GM12878 (cell line): ENCODE measurements around the gene WEE2. TPM values are rescaled to one million over a fixed set of nuclear protein-coding genes. Genes with fewer than 3 reads are reported as not detected.
"Not testable (repeated sequence)": the region's sequence is repeated elsewhere in the genome, so short reads cannot be mapped to it uniquely, and the experiment has no call there.

Experiments used
- ATAC-seq: fragments of 200-7000 bp; cut with Tn5 transposase; 3 replicates; pipeline ENCODE4 v1.9.1; 2020; ENCODE audit warnings: mild to moderate bottlenecking, moderate library complexity
- BruUV-seq: library from RNA; stranded (reverse); fragments of 400-500 nt; replicated peaks from 2 replicates; lab custom pipeline; 2021; lab: Mats Ljungman, UMichigan
- CTCF ChIA-PET: fragments of 300-600 bp; sonication (Branson Sonifier 250); formaldehyde crosslinking; extraction: SDS; loops from one replicate; lab custom pipeline; 2021; ENCODE audit warnings: inconsistent platforms; lab: Yijun Ruan, JAX
- POLR2A ChIA-PET: fragments of 350-600 bp; formaldehyde crosslinking; extraction: SDS; loops from one replicate; lab custom pipeline; 2021; ENCODE audit warnings: inconsistent platforms; lab: Charles Lee
- RAD21 ChIA-PET: fragments of 300-600 bp; sonication (Branson Sonifier 250); formaldehyde crosslinking; loops from one replicate; lab custom pipeline; 2023; ENCODE audit warnings: antibody characterized with exemption; ENCODE audit not compliant: unreplicated experiment; lab: Charles Lee
- SMC1A ChIA-PET: fragments of 300-600 bp; sonication (Branson Sonifier 250); formaldehyde crosslinking; loops from one replicate; lab custom pipeline; 2023; ENCODE audit not compliant: unreplicated experiment, uncharacterized antibody; lab: Charles Lee
- DNase-seq: peaks from one replicate; pipeline ENCODE4 v3.0.0-alpha.2; 2011; ENCODE audit warnings: low read depth, low spot score
- FAIRE-seq: peaks from 3 replicates; lab custom pipeline; 2011; peaks lifted over from hg19 to GRCh38; lab: Jason Lieb, UNC
- H2AFZ ChIP-seq: 2 replicates; pipeline ENCODE4 v1.6.0; 2011; ENCODE audit warnings: low read depth, low read length, control low read depth; ENCODE audit not compliant: control insufficient read depth
- H3K27ac ChIP-seq: 2 replicates; pipeline ENCODE4 v1.5.1; 2011; ENCODE audit warnings: control low read depth; ENCODE audit not compliant: control insufficient read depth, insufficient read depth
- H3K27me3 ChIP-seq, 2 experiments: replicated peaks in 1 of 2; 2 replicates each; pipeline versions ENCODE4 v1.6.0 to v1.6.1; 2011; ENCODE audit warnings: low read length in 1 of 2; ENCODE audit not compliant: control insufficient read depth in 2 of 2, insufficient read depth in 2 of 2
- H3K36me3 ChIP-seq, 2 experiments: 2 replicates each; pipeline ENCODE4 v1.5.1; 2011; ENCODE audit warnings: low read length in 1 of 2; ENCODE audit not compliant: control insufficient read depth in 2 of 2, insufficient read depth in 2 of 2
- H3K4me1 ChIP-seq: 2 replicates; pipeline ENCODE4 v1.6.1; 2011; ENCODE audit warnings: mild to moderate bottlenecking, low read length, moderate library complexity, mixed read lengths; ENCODE audit not compliant: control insufficient read depth, insufficient read depth
- H3K4me2 ChIP-seq: 2 replicates; pipeline ENCODE4 v1.6.0; 2011; ENCODE audit warnings: control low read depth; ENCODE audit not compliant: control insufficient read depth, insufficient read depth
- H3K4me3 ChIP-seq: fragments of 200-600 bp; sonication (generic); 2 replicates; pipeline ENCODE4 v1.5.1; 2016
- H3K79me2 ChIP-seq: 2 replicates; pipeline ENCODE4 v1.6.0; 2011; ENCODE audit warnings: low read length; ENCODE audit not compliant: control insufficient read depth, insufficient read depth
- H3K9ac ChIP-seq: 2 replicates; pipeline ENCODE4 v1.8.0; 2011; ENCODE audit warnings: low read length, control low read depth, mixed read lengths; ENCODE audit not compliant: control insufficient read depth, insufficient read depth
- H3K9me3 ChIP-seq: replicated peaks from 3 replicates; pipeline ENCODE4 v1.5.1; 2011; ENCODE audit warnings: mild to moderate bottlenecking, low read length; ENCODE audit not compliant: control insufficient read depth, insufficient read depth
- H4K20me1 ChIP-seq: 2 replicates; pipeline ENCODE4 v1.6.0; 2011; ENCODE audit not compliant: control insufficient read depth, insufficient read depth
- ASH2L ChIP-seq: fragments of 300-600, 200-600 bp; sonication (generic); IDR thresholded peaks from 2 replicates; pipeline ENCODE4 v1.6.1; 2017; ENCODE audit warnings: low read depth, mild to moderate bottlenecking, borderline replicate concordance
- CUX1 ChIP-seq: IDR thresholded peaks from 2 replicates; pipeline ENCODE4 v1.6.1; 2012; ENCODE audit warnings: improper control_type of control experiment, low read depth, low read length; ENCODE audit not compliant: insufficient replicate concordance
- FOS ChIP-seq: IDR thresholded peaks from 3 replicates; pipeline ENCODE4 v1.6.1; 2011; ENCODE audit warnings: borderline replicate concordance; ENCODE audit not compliant: insufficient read length; ENCODE audit errors: extremely low read depth
- HDAC2 ChIP-seq: fragments of 200-600 bp; sonication (generic); IDR thresholded peaks from 2 replicates; pipeline ENCODE4 v1.6.1; 2017
- RBBP5 ChIP-seq: fragments of 200-600 bp; sonication (generic); conservative IDR thresholded peaks from 2 replicates; pipeline ENCODE4 v1.6.1; 2016
- STAT3 ChIP-seq: IDR thresholded peaks from 2 replicates; pipeline ENCODE4 v1.6.1; 2011; ENCODE audit warnings: low read depth, low read length, improper control_type of control experiment
- WGBS: methylation state at CpG from one replicate; pipeline ENCODE4 v1.1.6; 2016; ENCODE audit warnings: low lambda C conversion rate; ENCODE audit not compliant: insufficient replicate concordance, insufficient coverage; ENCODE audit errors: missing lambda C conversion rate; 5-methylcytosine and 5-hydroxymethylcytosine counted together
- in situ Hi-C: fragments of 300-500 bp; cut with MboI; formaldehyde crosslinking; loops from 9 replicates; pipeline ENCODE4 v1.14.3; 2018; ENCODE audit warnings: mixed read lengths
- intact Hi-C: fragments of 100-400 bp; cut with micrococcal nuclease; formaldehyde crosslinking; loops from one replicate; pipeline ENCODE4 v1.14.2; 2022; ENCODE audit not compliant: unreplicated experiment
- polyA plus RNA-seq, 11 experiments: library from polyadenylated mRNA; depleted of rRNA in 4 of 11; unstranded in 6 of 11; stranded (reverse) in 5 of 11; fragments of >200 nt; fragmentation: Nextera tagmentation in 4 of 11; fragmentation: Illumina TruSeq in 1 of 11; extraction: Ambion mirVana in 4 of 11; extraction: Trizol in 1 of 11; gene quantifications; 1 replicate in 1 of 11; 2 replicates in 10 of 11; pipeline versions ENCODE4 v1.2.1 to v1.2.3, GENCODE V29; 2011 to 2016; ENCODE audit warnings: inconsistent platforms in 2 of 11, missing spikeins in 2 of 11, low read depth in 1 of 11
- total RNA-seq, 4 experiments: library from RNA; depleted of rRNA in 3 of 4; stranded (reverse); fragments of >200 nt in 3 of 4; fragmentation: Illumina TruSeq in 1 of 4; extraction: Trizol in 1 of 4; gene quantifications; 2 replicates each; pipeline versions ENCODE4 v1.2.1 to v1.2.3, GENCODE V29; 2013 to 2021
- TF ChIP-seq, protein P1 (sequence below): IDR thresholded peaks from 2 replicates; pipeline ENCODE4 v1.6.1; 2012; ENCODE audit warnings: low read depth, low read length, improper control_type of control experiment

WEE2 gene
- total and polyA plus RNA-seq, 10 of the 15 experiments (the other 5 are each of a cell fraction or from before 2014, with no cell fraction given): 0.02 to 0.03 (median 0.03) TPM; not detected in 7

DNA sequence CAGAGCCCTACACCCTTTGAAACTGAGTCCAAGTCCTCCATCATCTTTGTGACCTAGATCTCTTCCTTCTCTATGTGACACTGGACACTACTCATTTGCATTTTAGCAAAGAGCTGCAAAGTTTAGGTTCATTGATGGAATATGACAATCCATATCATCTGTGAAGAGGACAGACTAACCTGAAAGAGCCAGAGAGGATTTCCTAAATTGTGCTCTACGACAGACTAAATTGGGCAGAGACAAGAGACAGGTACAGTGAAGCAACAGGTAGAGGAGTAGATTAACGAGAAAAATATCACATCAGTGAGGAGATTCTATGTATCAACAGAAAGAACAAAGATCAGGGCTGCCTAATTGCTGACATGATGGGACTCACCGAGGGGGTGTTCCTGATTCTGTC, 55.6 kb downstream of the WEE2 start, which contains the start of gene TAS2R3:
Gene TAS2R3, plus strand, starts transcription at position 301 of the 400 bp plus-strand sequence. Its CDS starts 62 bp downstream, at position 363.
- H3K36me3 ChIP-seq: peaks cover 4 to 19% of the 10 kb centered on the region in 2 experiments
- intact Hi-C loops: no loop called here
- in situ Hi-C loops: no loop called here
- H3K4me2 ChIP-seq: no peak within 1 kb of the TSS
- CTCF ChIA-PET: interaction anchor here (0.6 kb wide), 1 partner anchor 22 kb away, joined by 3 read pairs; no protein-coding TSS in a partner anchor
- no peaks in the 10 kb centered on the region for H3K79me2 ChIP-seq
- WGBS: 98% methylated on average over 3 of the region's 3 CpGs
- H4K20me1 ChIP-seq: no peaks in the 10 kb centered on the region
- no peaks in the 10 kb centered on the region for H3K27me3 ChIP-seq
- SMC1A ChIA-PET: no interaction called here
- RAD21 ChIA-PET: no interaction called here
- ATAC-seq: no peak
- TF ChIP-seq STAT3 (no peak), CUX1 (no peak), RBBP5 (no peak), HDAC2 (no peak), ASH2L (no peak), FOS (no peak)
- TF ChIP-seq, protein P1, sequence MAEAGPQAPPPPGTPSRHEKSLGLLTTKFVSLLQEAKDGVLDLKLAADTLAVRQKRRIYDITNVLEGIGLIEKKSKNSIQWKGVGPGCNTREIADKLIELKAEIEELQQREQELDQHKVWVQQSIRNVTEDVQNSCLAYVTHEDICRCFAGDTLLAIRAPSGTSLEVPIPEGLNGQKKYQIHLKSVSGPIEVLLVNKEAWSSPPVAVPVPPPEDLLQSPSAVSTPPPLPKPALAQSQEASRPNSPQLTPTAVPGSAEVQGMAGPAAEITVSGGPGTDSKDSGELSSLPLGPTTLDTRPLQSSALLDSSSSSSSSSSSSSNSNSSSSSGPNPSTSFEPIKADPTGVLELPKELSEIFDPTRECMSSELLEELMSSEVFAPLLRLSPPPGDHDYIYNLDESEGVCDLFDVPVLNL: no peak
- no peaks in the 10 kb centered on the region for H3K9me3 ChIP-seq
- DNase-seq: no peak
- H3K27ac ChIP-seq: no peak within 1 kb of the TSS
- no peak for FAIRE-seq
- H2AFZ ChIP-seq: no peak within 1 kb of the TSS
- POLR2A ChIA-PET: no interaction called here
- no TSS peak for BruUV-seq
- no peak within 1 kb of the TSS for H3K4me3 ChIP-seq
- no peak within 1 kb of the TSS for H3K9ac ChIP-seq
- H3K4me1 ChIP-seq: no peaks in the 10 kb centered on the region

GRCh38 chr7:141770083-141770583, 62.0 kb downstream of the WEE2 start:
- WGBS: 96% methylated on average over 3 of the region's 3 CpGs
- H3K36me3 ChIP-seq, BruUV-seq, RAD21 ChIA-PET, H3K79me2 ChIP-seq, SMC1A ChIA-PET, H3K27me3 ChIP-seq, H2AFZ ChIP-seq, H3K4me3 ChIP-seq, H3K9ac ChIP-seq, H3K4me2 ChIP-seq, H3K9me3 ChIP-seq, FAIRE-seq, H3K4me1 ChIP-seq, DNase-seq, intact Hi-C loops, ATAC-seq, in situ Hi-C loops, POLR2A ChIA-PET, H3K27ac ChIP-seq, H4K20me1 ChIP-seq: not testable (repeated sequence)
- CTCF ChIA-PET: interaction anchor here (1.6 kb wide), 1 partner anchor 13 kb away, joined by 9 read pairs; no protein-coding TSS in a partner anchor
